Testis (tissue), 2 donors: ENCODE results near the gene FASN.

ENCODE experiments used
- POLR2A ChIP-seq: fragments of 450-650 bp; IDR thresholded peaks from one replicate; pipeline ENCODE4 v1.6.1; 2017; ENCODE audit warnings: antibody characterized with exemption, mild to moderate bottlenecking, moderate library complexity
- TF ChIP-seq, protein P1 (sequence below), 3 experiments: fragments of 450-650 bp in 2 of 3; fragments of 200-600 bp in 1 of 3; sonication (generic) in 1 of 3; IDR thresholded peaks; one replicate each; pipeline ENCODE4 v1.5.1; 2016 to 2019; ENCODE audit warnings: antibody characterized with exemption in 3 of 3, mild to moderate bottlenecking in 2 of 3, moderate library complexity in 1 of 3

- TF ChIP-seq, protein P1, sequence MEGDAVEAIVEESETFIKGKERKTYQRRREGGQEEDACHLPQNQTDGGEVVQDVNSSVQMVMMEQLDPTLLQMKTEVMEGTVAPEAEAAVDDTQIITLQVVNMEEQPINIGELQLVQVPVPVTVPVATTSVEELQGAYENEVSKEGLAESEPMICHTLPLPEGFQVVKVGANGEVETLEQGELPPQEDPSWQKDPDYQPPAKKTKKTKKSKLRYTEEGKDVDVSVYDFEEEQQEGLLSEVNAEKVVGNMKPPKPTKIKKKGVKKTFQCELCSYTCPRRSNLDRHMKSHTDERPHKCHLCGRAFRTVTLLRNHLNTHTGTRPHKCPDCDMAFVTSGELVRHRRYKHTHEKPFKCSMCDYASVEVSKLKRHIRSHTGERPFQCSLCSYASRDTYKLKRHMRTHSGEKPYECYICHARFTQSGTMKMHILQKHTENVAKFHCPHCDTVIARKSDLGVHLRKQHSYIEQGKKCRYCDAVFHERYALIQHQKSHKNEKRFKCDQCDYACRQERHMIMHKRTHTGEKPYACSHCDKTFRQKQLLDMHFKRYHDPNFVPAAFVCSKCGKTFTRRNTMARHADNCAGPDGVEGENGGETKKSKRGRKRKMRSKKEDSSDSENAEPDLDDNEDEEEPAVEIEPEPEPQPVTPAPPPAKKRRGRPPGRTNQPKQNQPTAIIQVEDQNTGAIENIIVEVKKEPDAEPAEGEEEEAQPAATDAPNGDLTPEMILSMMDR (IDR thresholded peaks at IDR 0.05) = no peak
- no peak for TF ChIP-seq POLR2A
Observed at GRCh38 chr17:82064433-82065192, 33.4 kb downstream of the FASN start.
